Panc1 (cell line): ENCODE results near the gene LRCH1. TPM values are rescaled to one million over a fixed set of nuclear protein-coding genes. Genes with fewer than 3 reads are reported as not detected.
"Not testable (repeated sequence)": the region's sequence is repeated elsewhere in the genome, so short reads cannot be mapped to it uniquely, and the experiment has no call there.

Experiments
- ATAC-seq: fragments of 200-7000 bp; cut with Tn5 transposase; 2 replicates; pipeline ENCODE4 v1.9.1; 2020; ENCODE audit warnings: mild to moderate bottlenecking, moderate library complexity
- BruUV-seq: library from RNA; stranded (reverse); fragments of 400-500 nt; replicated peaks from 2 replicates; lab custom pipeline; 2021; lab: Mats Ljungman, UMichigan
- CTCF ChIA-PET: fragments of 300-600 bp; sonication (Branson Sonifier 250); formaldehyde crosslinking; loops from one replicate; lab custom pipeline; 2022; ENCODE audit warnings: antibody characterized with exemption; lab: Charles Lee
- POLR2A ChIA-PET: fragments of 300-600 bp; sonication (Branson Sonifier 250); formaldehyde crosslinking; loops from one replicate; lab custom pipeline; 2022; ENCODE audit warnings: antibody characterized with exemption; lab: Charles Lee
- DNase-seq: peaks from one replicate; pipeline ENCODE4 v3.0.0-alpha.2; 2010; ENCODE audit warnings: low read depth, low spot score
- H3K27ac ChIP-seq: 2 replicates; pipeline ENCODE4 v1.5.1; 2011; ENCODE audit warnings: mild to moderate bottlenecking, low read length, inconsistent platforms
- H3K27me3 ChIP-seq: fragments of 200-500 bp; sonication (Bioruptor generic); 2 replicates; pipeline ENCODE4 v1.6.0; 2014; ENCODE audit warnings: low read length, inconsistent platforms; ENCODE audit not compliant: control insufficient read depth, insufficient read depth
- H3K36me3 ChIP-seq: fragments of 200-500 bp; sonication (Bioruptor generic); 2 replicates; pipeline ENCODE4 v1.5.1; 2014; ENCODE audit warnings: inconsistent platforms, mild to moderate bottlenecking, low read length, moderate library complexity; ENCODE audit not compliant: control insufficient read depth, insufficient read depth
- H3K4me1 ChIP-seq: 2 replicates; pipeline ENCODE4 v1.5.1; 2011; ENCODE audit warnings: inconsistent platforms, mild to moderate bottlenecking, low read length, moderate library complexity; ENCODE audit not compliant: control insufficient read depth, insufficient read depth
- H3K4me3 ChIP-seq, 2 experiments: 2 replicates each; pipeline ENCODE4 v1.5.1; 2011 to 2012; ENCODE audit warnings: low read depth in 2 of 2, low read length in 2 of 2, mild to moderate bottlenecking in 2 of 2, inconsistent platforms in 1 of 2, moderate library complexity in 1 of 2
- H3K9me3 ChIP-seq: fragments of 200-500 bp; sonication (Bioruptor generic); 2 replicates; pipeline ENCODE4 v1.5.1; 2014; ENCODE audit warnings: low read depth, mild to moderate bottlenecking, inconsistent platforms, low read length, moderate library complexity; ENCODE audit not compliant: control insufficient read depth, insufficient read depth
- POLR2AphosphoS5 ChIP-seq: IDR thresholded peaks from 2 replicates; pipeline ENCODE4 v1.6.1; 2012; ENCODE audit warnings: mild to moderate bottlenecking, low read depth, low read length, moderate library complexity
- SIN3A ChIP-seq: IDR thresholded peaks from 2 replicates; pipeline ENCODE4 v1.6.1; 2012; ENCODE audit warnings: low read depth, mild to moderate bottlenecking, low read length, moderate library complexity, borderline replicate concordance; ENCODE audit not compliant: insufficient read depth
- TCF7L2 ChIP-seq: IDR thresholded peaks from 2 replicates; pipeline ENCODE4 v1.6.1; 2011; ENCODE audit warnings: mild to moderate bottlenecking, low read depth, low read length, inconsistent platforms
- in situ Hi-C: cut with HindIII; loops from 2 replicates; pipeline ENCODE4 v1.10.0; 2016; ENCODE audit warnings: low sequenced_read_pairs, low pct_unique_long_range_greater_than_20kb
- intact Hi-C: fragments of 100-400 bp; cut with micrococcal nuclease; formaldehyde crosslinking; loops from one replicate; pipeline ENCODE4 v1.10.0; 2022; ENCODE audit not compliant: unreplicated experiment
- total RNA-seq: library from RNA; stranded (reverse); gene quantifications from one replicate; pipeline ENCODE4 v1.2.1, GENCODE V29; 2021; ENCODE audit not compliant: unreplicated experiment
- TF ChIP-seq, protein P1 (sequence below): fragments of 450-650 bp; IDR thresholded peaks from 2 replicates; pipeline ENCODE4 v1.5.1; 2017; ENCODE audit warnings: mild to moderate bottlenecking
- TF ChIP-seq, protein P2 (sequence below), 2 experiments: IDR thresholded peaks; 2 replicates each; pipeline ENCODE4 v1.6.1; 2011 to 2012; ENCODE audit warnings: low read depth in 2 of 2, control low read depth in 1 of 2, low read length in 1 of 2, mild to moderate bottlenecking in 1 of 2, moderate library complexity in 1 of 2; ENCODE audit not compliant: insufficient read depth in 1 of 2

The LRCH1 gene
- total RNA-seq, 1 experiment from 2014 or later, result 7.9 TPM

DNA sequence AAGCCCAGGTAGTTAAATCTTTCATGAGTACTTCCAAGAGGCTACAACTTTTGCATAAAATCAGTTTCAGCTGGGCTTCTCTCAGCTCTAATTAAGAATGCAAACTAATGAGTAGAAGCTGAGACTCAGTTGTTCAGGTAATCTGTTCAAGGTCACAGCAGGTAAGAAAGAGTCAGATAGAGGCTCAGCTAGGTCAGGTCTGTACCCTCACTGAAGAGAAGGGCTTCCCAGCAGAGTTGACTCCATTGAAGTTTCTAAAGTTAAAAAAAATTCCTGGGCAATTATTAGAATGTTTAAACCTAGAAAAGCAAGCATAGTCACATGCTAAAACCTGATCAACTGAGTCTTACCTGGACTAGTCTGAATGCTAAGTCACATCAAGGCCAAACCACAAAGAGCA is 201.8 kb downstream of the LRCH1 start:
- Histone ChIP-seq H3K36me3 (no peaks in the 10 kb centered on the region), H3K9me3 (no peaks in the 10 kb centered on the region), H3K4me3 (no peak overlapping the region), H3K27ac (no peak overlapping the region), H3K4me1 (no peaks in the 10 kb centered on the region), H3K27me3 (no peaks in the 10 kb centered on the region)
- intact Hi-C loops (no loop called here), in situ Hi-C loops (no loop called here)
- no peak for DNase-seq
- BruUV-seq, result no TSS peak
- POLR2A ChIA-PET, result no interaction called here
- no peak for ATAC-seq
- no peak for TF ChIP-seq SIN3A
- TF ChIP-seq, protein P1, sequence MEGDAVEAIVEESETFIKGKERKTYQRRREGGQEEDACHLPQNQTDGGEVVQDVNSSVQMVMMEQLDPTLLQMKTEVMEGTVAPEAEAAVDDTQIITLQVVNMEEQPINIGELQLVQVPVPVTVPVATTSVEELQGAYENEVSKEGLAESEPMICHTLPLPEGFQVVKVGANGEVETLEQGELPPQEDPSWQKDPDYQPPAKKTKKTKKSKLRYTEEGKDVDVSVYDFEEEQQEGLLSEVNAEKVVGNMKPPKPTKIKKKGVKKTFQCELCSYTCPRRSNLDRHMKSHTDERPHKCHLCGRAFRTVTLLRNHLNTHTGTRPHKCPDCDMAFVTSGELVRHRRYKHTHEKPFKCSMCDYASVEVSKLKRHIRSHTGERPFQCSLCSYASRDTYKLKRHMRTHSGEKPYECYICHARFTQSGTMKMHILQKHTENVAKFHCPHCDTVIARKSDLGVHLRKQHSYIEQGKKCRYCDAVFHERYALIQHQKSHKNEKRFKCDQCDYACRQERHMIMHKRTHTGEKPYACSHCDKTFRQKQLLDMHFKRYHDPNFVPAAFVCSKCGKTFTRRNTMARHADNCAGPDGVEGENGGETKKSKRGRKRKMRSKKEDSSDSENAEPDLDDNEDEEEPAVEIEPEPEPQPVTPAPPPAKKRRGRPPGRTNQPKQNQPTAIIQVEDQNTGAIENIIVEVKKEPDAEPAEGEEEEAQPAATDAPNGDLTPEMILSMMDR, result no peak
- no peak for TF ChIP-seq POLR2AphosphoS5
- TF ChIP-seq TCF7L2, result no peak
- TF ChIP-seq, protein P2, sequence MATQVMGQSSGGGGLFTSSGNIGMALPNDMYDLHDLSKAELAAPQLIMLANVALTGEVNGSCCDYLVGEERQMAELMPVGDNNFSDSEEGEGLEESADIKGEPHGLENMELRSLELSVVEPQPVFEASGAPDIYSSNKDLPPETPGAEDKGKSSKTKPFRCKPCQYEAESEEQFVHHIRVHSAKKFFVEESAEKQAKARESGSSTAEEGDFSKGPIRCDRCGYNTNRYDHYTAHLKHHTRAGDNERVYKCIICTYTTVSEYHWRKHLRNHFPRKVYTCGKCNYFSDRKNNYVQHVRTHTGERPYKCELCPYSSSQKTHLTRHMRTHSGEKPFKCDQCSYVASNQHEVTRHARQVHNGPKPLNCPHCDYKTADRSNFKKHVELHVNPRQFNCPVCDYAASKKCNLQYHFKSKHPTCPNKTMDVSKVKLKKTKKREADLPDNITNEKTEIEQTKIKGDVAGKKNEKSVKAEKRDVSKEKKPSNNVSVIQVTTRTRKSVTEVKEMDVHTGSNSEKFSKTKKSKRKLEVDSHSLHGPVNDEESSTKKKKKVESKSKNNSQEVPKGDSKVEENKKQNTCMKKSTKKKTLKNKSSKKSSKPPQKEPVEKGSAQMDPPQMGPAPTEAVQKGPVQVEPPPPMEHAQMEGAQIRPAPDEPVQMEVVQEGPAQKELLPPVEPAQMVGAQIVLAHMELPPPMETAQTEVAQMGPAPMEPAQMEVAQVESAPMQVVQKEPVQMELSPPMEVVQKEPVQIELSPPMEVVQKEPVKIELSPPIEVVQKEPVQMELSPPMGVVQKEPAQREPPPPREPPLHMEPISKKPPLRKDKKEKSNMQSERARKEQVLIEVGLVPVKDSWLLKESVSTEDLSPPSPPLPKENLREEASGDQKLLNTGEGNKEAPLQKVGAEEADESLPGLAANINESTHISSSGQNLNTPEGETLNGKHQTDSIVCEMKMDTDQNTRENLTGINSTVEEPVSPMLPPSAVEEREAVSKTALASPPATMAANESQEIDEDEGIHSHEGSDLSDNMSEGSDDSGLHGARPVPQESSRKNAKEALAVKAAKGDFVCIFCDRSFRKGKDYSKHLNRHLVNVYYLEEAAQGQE (IDR thresholded peaks at IDR 0.05; ENCODE audit: insufficient read depth in 1 of 2, low read depth in 2 of 2, low read length in 1 of 2), result no peak
- CTCF ChIA-PET, result no interaction called here

DNA sequence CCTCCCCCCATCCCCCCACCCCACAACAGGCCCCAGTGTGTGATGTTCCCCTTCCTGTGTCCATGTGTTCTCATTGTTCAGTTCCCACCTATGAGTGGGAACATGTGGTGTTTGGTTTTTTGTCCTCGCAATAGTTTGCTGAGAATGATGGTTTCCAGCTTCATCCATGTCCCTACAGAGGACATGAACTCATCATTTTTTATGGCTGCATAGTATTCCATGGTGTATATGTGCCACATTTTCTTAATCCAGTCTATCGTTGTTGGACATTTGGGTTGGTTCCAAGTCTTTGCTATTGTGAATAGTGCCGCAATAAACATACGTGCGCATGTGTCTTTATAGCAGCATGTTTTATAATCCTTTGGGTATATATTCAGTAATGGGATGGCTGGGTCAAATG is 202.5 kb downstream of the LRCH1 start:
- H3K4me3 ChIP-seq, BruUV-seq, intact Hi-C loops, ATAC-seq, H3K27ac ChIP-seq, H3K27me3 ChIP-seq, in situ Hi-C loops, DNase-seq, H3K9me3 ChIP-seq, H3K36me3 ChIP-seq, H3K4me1 ChIP-seq, CTCF ChIA-PET, POLR2A ChIA-PET: not testable (repeated sequence)

DNA sequence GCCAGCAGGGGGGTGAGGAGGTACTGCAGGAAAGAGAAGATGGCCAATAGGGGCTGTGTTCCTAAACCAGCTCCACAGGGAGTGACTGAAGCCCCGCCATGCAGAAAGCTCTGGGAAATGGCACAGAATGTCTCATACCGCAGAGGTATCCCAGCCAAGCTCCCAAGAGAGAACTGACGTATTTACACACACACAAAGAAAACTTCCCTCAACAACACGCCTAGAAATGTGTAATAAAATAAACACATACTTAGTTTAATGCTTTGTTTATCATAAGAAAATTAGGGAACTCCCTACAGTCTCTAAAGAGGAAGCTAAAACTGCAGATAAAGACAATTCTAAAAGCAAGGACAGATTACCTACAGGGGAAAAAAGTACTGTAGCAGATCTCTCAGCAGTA is 204.0 kb downstream of the LRCH1 start:
- CTCF ChIA-PET, result no interaction called here
- Histone ChIP-seq H3K4me1 (no peaks in the 10 kb centered on the region), H3K27ac (no peak overlapping the region), H3K4me3 (no peak overlapping the region), H3K27me3 (no peaks in the 10 kb centered on the region), H3K9me3 (no peaks in the 10 kb centered on the region), H3K36me3 (no peaks in the 10 kb centered on the region)
- DNase-seq, result no peak
- BruUV-seq, result no TSS peak
- in situ Hi-C loops, result no loop called here
- no peak for TF ChIP-seq TCF7L2
- TF ChIP-seq, protein P2 (IDR thresholded peaks at IDR 0.05; ENCODE audit: insufficient read depth in 1 of 2, low read depth in 2 of 2, low read length in 1 of 2), result no peak
- POLR2A ChIA-PET, result no interaction called here
- intact Hi-C loops, result no loop called here
- no peak for ATAC-seq
